T-helper 9 cell (primary cell): ENCODE data around the gene OSBP2.

Experiments
- DNase-seq: peaks from one replicate; pipeline ENCODE4 v3.0.0-alpha.2; 2020

OSBP2 gene

DNA sequence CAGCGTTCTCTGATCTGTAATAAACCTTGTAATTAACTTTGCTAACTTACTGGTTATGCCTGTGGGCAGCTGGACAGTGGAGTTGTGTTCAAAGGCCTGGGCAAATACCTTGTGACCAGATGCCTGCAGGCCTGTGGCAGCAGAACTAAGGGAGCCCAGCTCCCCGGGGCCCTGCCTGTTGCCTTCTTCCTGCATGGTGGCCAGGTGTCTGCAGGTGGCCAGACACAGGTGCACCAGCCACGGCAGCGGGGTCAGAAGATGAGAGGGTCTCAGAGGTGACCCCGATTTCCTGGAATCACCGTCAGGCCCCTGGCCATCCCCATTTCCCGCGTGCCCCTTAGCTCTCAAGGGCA is 127.2 kb downstream of the OSBP2 start:
- no peak for DNase-seq

DNA sequence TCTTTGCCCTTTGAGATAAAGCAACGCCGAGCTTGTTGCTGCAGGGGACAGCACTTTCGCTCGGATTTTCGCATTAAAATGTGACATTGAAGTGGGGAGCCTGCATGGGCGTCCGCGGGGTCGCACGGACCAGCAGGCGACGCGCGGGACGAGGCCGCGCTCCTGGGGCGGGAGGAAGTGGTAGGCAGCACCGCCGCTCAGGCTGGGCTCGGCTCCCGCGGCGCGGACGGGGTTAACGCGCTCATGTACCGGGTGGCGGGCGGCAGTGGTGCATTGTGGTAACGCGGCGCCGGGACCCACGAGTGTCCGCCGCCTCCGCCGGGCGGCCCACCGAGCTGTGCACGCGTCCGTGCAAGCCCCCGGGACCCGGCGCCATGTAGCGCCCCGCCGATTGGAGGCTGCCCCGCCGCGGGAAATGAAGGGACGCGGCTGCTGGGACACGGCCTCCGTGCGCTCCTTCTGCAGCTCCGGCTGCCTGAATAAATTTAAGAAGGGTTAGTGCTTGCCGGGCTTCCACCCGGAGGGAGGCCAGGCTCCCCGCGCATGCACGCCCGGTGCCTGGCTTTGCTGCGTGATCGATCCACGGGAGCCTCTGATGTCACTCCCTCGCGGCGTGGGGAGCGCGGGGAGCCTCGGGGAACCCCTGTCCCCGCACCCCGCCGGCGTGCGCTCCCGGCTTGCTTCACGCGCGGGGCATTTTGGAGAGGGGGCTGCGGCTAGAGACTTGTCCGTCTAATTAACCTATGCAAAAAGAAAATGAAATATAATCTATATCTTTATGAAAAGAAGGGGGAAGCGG is 127.7 kb downstream of the OSBP2 start:
- DNase-seq, result no peak

DNA sequence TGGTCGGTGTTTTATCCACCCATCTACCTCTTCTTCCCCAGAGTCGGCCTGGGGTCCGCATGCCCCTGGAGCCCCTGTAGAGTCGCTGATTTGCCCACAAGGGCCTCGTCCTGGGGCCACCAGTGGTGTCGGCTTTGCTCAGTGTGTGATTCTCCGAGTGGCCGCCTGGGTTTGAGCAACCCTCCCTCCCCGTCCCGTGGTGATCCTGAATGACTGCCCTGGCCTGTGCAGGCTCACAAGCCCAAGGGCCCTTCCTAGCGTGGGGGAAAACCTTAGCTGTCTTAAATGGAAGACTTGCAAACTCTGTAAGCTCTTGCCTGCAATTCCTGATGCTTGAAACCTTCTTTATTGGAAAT is 128.3 kb downstream of the OSBP2 start:
- DNase-seq, result no peak

DNA sequence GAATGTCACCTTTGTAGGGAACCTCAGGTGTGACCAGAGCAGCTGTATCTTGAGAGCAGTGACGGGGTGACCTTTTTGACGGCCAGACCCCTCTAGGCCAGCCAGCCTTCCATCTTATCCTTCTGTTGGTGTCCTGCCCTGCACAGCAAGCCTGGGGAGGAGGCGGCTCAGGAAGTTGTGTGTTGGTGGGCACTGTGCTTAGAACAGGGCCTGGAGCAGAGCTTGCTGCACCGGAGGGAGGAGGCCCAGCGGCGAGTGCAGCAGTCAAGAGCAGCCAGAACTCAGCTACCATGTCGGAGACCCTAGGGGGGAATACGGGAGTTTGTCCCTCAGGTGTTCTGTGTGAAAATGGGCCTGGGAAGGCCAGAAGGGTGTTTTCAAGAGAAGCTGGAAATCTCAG is 129.4 kb downstream of the OSBP2 start:
- no peak for DNase-seq

- DNase-seq, result no peak
These were observed 130.0 kb downstream of the OSBP2 start for GRCh38 chr22:30824711-30825110.

- DNase-seq, result no peak
These were observed 131.2 kb downstream of the OSBP2 start for GRCh38 chr22:30825711-30826505.

DNA sequence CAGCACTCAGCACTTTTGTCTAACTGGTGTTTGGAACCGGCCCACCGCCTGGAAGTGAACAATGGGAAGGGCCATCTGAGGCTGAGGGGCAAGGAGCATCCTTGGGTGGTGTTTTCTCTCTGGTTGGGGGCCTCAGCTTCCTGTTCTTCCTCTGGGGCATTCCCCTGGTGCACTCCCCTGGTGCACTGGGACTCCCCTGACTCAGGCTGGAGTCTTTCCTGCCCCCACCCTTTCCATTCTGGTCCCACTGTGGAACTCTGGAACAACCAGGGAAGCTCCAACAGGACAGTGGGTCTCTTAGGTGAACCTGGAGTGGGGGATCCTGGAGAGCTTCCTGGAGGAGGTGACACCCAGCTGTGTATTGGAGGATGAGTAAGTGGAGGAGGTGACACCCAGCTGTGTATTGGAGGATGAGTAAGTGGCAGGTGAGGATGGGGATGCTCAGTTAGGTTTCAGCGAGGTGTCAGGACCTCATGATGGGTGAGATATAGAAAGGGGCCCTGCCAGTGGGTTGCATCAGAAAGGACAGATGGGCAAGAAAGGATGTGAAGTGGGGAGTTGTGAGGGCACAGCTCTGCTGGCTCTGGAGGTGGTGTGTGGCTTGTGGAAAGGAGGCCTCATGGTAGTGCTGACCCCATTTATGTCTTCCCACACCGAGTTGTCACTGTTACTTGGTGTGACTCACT is 132.1 kb downstream of the OSBP2 start:
- no peak for DNase-seq

DNA sequence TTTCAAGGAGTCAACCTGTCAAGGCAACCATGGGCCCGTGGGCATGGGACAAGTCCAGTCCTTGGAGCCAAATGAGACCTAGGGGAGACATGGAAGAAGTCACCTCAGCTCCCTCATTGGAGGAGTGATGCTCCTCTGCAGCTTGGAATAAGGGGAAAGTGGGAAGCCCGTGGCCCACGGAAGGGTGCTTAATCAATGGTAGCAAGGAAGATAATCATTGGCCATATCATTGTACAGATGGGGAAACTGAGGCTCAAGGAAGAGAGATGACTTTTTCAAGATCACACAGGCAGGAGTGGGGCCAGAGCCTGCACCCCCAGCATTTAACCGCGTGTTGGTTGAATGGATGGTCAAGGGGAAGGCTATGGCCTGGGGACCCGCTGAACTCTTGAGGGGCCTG is 133.0 kb downstream of the OSBP2 start:
- DNase-seq, result no peak

- no peak for DNase-seq
These were observed 133.8 kb downstream of the OSBP2 start for GRCh38 chr22:30828187-30829155.

DNA sequence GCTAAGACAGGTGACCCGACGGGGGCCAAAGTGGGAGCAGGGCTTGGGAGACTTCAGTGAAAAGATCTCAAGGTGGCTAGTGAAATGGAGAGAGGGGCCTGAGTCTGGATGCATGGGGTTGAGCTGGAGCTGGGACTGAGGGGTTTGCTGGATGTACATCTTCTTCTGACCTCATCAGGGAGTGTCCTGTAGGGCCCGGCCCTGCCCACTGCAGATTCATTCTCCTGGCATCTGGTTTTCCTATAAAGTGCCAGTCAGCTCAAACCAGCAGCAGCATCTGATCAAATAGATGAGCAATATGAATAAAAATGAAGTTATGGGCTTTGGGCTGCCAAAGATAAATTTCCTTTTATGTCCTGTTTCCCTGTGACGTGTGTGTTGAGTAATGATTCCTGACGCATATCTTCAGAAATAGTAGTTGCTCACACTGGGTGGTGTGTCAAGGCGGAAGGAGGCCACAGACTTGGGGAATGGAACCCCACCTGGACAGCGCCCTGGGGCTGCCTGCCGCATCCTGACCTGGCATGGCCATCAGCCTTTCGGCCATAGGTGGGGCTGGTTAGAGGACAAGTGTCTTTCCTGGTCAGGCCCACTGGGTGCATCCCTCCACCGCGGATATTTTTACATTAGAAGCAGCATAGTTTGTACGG is 135.4 kb downstream of the OSBP2 start:
- DNase-seq, result no peak

GRCh38 chr22:30830907-30831306 is 136.2 kb downstream of the OSBP2 start:
- no peak for DNase-seq

DNA sequence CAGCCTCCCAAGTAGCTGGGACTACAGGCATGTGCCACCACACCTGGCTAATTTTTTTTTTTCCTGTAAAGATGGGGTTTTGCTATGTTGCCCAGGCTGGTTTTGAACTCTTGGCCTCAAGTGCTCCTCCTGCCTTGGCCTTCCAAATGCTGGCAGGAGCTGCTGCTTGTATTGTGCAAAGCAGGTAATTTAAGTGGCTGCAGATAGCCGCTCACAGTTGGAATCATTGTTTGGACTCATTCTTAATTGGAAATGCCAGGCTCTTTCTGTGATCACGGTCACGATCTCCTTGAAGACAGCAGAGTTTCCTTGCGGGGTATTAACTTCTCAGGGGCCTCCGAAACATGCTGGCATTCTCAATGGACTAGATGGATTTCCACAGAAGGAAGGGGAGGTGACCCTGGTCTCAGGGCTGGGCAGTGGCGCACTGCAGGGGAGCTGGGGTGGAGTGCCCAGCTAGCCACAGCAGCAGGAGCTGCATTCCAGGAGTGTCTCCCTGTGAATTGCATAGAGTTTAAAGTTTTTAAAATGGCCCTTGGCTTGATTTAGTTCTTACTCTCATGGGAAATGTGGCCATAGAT is 137.8 kb downstream of the OSBP2 start:
- DNase-seq, result no peak

GRCh38 chr22:30833322-30833721 is 138.6 kb downstream of the OSBP2 start:
- no peak for DNase-seq

DNA sequence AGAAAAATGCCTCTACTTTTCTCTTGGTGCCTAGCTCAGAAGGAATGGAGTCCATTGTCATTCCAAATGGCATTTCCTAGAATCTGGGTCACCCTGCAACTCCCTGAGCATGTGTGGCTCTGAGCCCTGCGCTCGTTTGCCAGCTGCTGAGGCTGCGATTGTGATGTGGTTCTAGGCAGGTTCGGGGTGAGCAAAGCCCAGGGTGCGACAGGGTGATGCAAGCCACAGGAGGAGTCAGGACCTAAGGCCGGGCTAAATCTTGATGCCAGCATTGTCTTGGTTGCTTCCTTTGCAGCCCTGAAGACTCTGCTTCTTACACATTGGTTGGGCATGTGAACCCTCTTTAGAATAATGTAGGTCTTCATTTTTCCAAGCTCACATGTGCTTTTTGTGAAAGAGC is 142.9 kb downstream of the OSBP2 start:
- DNase-seq, result no peak

DNA sequence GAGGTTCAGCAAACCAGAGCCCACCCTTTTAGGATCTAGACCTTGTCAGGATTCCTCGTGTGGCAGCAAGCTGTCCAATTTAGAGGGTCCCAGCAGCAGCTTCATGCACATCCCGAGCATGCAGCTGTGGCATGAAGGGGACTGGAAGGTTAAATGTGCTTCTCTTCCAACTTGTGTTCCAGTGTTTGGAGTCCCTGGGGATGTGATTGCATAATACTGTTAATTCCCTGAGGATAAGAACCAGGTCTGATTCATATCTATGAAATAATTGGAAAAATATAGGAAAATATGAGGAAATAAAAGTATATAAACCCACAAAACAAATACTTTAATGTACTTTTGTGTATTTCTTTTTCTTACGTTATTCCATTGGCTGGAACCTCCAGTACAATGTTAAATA is 143.4 kb downstream of the OSBP2 start:
- DNase-seq, result no peak

DNA sequence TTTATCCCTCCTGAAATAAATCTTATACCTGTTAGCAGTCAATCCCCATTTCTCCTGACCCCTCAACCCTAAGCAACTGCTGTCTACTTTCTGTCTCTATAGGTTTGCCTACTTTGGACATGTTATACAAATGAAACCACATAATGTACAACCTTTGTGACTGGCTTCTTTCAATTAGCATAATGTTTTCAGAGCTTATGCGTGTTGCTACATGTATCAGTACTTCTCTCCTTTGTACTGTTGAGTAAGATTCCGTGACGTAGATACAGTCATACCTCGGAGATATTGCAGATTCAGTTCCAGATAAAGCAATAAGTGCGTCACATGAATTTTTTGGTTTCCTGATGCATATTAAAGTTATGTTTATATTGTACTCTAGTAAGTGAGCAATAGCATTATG is 146.6 kb downstream of the OSBP2 start:
- no peak for DNase-seq

- no peak for DNase-seq
These were observed 148.6 kb downstream of the OSBP2 start for GRCh38 chr22:30843245-30843644.

GRCh38 chr22:30847583-30847982 is 152.9 kb downstream of the OSBP2 start:
- no peak for DNase-seq

- no peak for DNase-seq
These were observed 160.6 kb downstream of the OSBP2 start for GRCh38 chr22:30855266-30855665.

DNA sequence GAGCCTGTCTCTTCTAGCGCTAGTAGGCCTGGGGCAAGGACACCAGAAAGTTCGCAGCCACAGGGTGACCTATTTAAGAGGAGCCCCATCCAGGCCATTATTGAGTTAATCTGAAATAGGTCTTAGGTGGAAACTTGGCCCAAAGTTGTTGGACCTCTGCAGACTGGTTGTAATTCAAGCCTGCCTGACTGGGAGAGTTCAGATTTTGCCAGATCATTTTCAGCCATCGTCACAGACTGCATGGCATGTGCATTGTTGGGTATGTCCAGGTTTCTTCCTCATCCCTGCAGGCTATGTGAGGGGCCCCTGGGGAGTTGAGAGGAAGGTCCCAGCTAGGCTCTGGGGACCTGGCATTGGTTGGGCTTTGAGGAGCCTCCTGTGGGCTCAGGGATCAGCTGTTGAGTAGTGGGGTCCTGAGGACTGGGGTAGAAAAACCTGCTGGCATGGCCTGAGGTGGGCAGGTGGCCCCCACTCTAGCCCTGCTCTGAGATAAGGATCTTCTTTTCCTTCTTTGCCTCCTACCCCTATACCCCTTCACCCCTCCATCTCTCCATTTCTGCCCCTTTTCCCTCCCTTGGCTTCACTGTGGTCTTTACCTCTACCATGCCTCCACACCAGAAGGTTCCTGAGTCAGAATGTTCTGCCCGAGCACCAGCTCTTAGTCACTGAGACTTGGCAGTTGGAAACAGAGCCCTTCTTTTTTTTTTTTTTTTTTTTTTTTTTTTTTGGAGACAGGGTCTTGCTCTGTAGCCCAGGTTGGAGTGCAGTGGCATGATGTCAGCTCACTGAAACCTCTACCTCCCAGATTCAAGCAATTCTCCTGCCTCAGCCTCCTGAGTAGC is 161.2 kb downstream of the OSBP2 start:
- DNase-seq, result no peak
